ENCODE measurements around the gene MYH11.

The MYH11 gene

DNA sequence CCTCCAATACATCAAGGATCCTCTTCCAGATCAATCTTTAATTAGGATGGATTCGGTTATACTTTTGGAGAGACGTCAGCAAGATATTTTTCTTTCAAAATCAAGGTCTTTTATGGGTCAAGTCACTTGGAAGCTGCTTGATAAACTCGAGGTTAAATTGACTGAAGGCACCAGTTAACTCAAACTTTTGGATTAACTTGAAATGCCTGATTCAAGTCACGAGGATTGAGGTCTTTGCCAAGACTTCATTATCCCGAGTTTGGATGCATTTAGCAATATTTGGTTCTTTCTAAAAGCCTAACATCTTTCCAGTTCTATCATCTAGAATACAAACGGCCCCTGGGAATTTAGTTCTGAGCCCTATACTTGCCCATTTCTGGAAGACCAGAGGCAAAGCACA is 82.9 kb downstream of the MYH11 start:
- TF ChIP-seq, protein P1, sequence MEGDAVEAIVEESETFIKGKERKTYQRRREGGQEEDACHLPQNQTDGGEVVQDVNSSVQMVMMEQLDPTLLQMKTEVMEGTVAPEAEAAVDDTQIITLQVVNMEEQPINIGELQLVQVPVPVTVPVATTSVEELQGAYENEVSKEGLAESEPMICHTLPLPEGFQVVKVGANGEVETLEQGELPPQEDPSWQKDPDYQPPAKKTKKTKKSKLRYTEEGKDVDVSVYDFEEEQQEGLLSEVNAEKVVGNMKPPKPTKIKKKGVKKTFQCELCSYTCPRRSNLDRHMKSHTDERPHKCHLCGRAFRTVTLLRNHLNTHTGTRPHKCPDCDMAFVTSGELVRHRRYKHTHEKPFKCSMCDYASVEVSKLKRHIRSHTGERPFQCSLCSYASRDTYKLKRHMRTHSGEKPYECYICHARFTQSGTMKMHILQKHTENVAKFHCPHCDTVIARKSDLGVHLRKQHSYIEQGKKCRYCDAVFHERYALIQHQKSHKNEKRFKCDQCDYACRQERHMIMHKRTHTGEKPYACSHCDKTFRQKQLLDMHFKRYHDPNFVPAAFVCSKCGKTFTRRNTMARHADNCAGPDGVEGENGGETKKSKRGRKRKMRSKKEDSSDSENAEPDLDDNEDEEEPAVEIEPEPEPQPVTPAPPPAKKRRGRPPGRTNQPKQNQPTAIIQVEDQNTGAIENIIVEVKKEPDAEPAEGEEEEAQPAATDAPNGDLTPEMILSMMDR (IDR thresholded peaks at IDR 0.05; ENCODE audit: borderline replicate concordance, control extremely low read depth, extremely low read depth, insufficient read depth, missing control alignments): no peak
- in situ Hi-C loops (cut with MboI; ENCODE audit: low sequenced_read_pairs, unreplicated experiment): loop anchor here (10.0 kb wide), 2 partner anchors 361 to 421 kb away; no protein-coding TSS in a partner anchor
- DNase-seq (ENCODE audit: low spot score): no peak

DNA sequence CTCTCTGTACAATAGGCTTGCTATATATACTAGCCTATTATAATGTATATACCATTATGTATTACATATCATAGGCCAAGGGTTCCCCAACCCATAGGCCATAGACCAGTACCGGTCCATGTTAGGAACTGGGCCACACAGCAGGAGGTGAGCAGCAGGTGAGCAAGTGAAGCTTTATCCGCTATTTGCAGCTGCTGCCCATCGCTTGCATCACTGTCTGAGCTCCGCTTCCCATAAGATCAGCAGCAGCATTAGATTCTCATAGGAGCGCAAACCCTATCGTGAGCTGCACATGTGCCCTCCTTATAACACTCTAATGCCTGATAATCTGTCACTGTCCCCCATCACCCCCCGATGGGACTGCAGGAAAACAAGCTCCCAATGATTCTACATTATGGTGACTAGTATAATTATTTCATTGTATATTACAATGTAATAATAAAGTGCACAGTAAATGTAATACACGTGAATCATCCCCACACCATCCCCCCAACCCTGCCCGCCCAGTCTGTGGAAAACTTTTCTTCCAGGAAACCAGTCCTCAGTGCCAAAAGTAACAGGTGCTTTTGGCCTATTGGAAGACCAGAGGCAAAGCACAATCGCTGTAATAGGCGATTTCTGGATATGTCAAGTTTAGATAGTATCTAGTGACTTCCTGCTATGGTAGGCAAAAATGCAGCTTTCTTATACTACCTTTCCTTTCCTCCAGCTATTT is 84.1 kb downstream of the MYH11 start:
- no peak for DNase-seq (ENCODE audit: low spot score)
- in situ Hi-C loops (cut with MboI; ENCODE audit: low sequenced_read_pairs, unreplicated experiment): loop anchor here (10.0 kb wide), 2 partner anchors 362 to 422 kb away; no protein-coding TSS in a partner anchor
- TF ChIP-seq, protein P1 (IDR thresholded peaks at IDR 0.05; ENCODE audit: borderline replicate concordance, control extremely low read depth, extremely low read depth, insufficient read depth, missing control alignments): no peak

DNA sequence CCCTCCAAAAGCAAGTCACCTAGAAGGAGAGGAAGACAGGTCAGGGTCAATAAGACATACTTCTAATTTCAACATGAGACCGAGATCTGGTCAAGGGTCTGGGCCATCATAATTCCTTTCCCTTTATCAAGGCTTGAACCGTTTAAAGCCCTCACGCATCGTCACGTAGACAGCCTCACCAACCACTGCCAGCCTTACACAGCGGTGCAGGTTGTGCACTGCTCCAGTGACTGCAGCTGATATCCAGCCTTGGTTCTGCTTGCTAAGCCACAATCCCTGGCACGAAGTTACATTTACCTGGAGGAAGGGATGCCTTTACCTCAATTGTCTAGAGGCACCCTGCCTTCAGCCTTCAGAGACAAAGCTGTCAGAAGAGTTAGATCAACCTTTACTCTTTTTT is 85.1 kb downstream of the MYH11 start:
- no peak for DNase-seq (ENCODE audit: low spot score)
- in situ Hi-C loops (cut with MboI; ENCODE audit: low sequenced_read_pairs, unreplicated experiment): loop anchor here (10.0 kb wide), 2 partner anchors 363 to 423 kb away; no protein-coding TSS in a partner anchor
- TF ChIP-seq, protein P1 (IDR thresholded peaks at IDR 0.05; ENCODE audit: borderline replicate concordance, control extremely low read depth, extremely low read depth, insufficient read depth, missing control alignments): no peak

DNA sequence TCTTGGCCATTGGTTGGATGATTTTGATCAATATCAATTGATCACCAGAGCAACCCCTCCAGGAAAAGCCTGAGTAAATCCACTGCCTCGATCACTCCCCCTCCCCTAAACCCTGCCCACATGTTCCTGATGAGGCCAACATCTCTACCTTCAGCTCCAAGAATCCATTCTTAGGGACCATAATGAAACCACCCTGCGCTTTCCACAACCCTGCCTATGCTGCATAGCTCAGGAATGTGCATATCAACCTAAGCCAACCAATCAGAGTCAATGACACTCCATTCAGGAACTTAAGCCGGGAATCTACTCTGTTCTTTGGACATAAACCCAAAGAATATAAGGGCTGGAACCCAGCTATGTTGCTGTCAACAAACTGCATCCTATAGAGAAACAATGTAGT is 86.3 kb downstream of the MYH11 start:
- DNase-seq (ENCODE audit: low spot score): no peak
- TF ChIP-seq, protein P1 (IDR thresholded peaks at IDR 0.05; ENCODE audit: borderline replicate concordance, control extremely low read depth, extremely low read depth, insufficient read depth, missing control alignments): no peak
- in situ Hi-C loops (cut with MboI; ENCODE audit: low sequenced_read_pairs, unreplicated experiment): loop anchor here (10.0 kb wide), 2 partner anchors 364 to 424 kb away; no protein-coding TSS in a partner anchor

GRCh38 chr16:15770107-15770506 is 86.7 kb downstream of the MYH11 start:
- TF ChIP-seq, protein P1 (IDR thresholded peaks at IDR 0.05; ENCODE audit: borderline replicate concordance, control extremely low read depth, extremely low read depth, insufficient read depth, missing control alignments): no peak
- no peak for DNase-seq (ENCODE audit: low spot score)
- in situ Hi-C loops (cut with MboI; ENCODE audit: low sequenced_read_pairs, unreplicated experiment): loop anchor here (10.0 kb wide), 2 partner anchors 365 to 425 kb away; no protein-coding TSS in a partner anchor

DNA sequence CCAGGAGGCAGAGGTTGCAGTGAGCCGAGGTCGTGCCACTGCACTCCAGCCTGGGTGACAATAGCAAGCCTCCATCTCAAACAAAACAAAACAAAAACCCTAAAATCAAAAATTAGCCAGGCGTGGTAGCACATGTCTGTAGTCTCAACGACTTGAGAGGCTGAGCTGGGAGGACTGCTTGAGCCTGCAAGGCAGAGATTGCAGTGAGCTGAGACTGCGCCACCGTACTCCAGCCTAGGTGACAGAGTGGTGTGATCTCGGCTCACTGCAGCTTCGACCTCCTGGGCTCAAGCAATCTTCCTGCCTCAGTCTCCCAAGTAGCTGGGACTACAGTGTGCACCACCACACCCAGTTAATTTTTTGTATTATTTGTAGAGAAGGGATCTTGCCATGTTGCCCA is 87.6 kb downstream of the MYH11 start:
- TF ChIP-seq, protein P1 (IDR thresholded peaks at IDR 0.05; ENCODE audit: borderline replicate concordance, control extremely low read depth, extremely low read depth, insufficient read depth, missing control alignments): no peak
- in situ Hi-C loops (cut with MboI; ENCODE audit: low sequenced_read_pairs, unreplicated experiment): no loop called here
- DNase-seq (ENCODE audit: low spot score): no peak

All from GM13976 (cell line).